GM21423 (cell line): ENCODE data around the gene C2orf68.
"Not testable (repeated sequence)": the region's sequence is repeated elsewhere in the genome, so short reads cannot be mapped to it uniquely, and the experiment has no call there.

Experiments used
- ATAC-seq: cut with Tn5 transposase; IDR thresholded peaks from one replicate; pipeline ENCODE4 v1.9.1; 2021; ENCODE audit warnings: mild to moderate bottlenecking, moderate library complexity; ENCODE audit not compliant: unreplicated experiment

C2orf68 gene

GRCh38 chr2:85583667-85584353, 28.1 kb downstream of the C2orf68 start:
- peak; percentile 43 for ATAC-seq

GRCh38 chr2:85582492-85582891, 29.4 kb downstream of the C2orf68 start:
- ATAC-seq: no peak

GRCh38 chr2:85580206-85580605, 31.7 kb downstream of the C2orf68 start:
- ATAC-seq: no peak

GRCh38 chr2:85579266-85579935, 32.5 kb downstream of the C2orf68 start:
- ATAC-seq: no peak

- ATAC-seq: peak; percentile 37
These were observed 33.4 kb downstream of the C2orf68 start for GRCh38 chr2:85578243-85579180.

GRCh38 chr2:85577386-85578242, 34.3 kb downstream of the C2orf68 start, which contains the start of gene VAMP8:
VAMP8 (plus strand) TSS chr2:85577586; CDS start chr2:85577647, 61 bp downstream.
- ATAC-seq: peak; percentile 58

- ATAC-seq: no peak
These were observed 34.8 kb downstream of the C2orf68 start for GRCh38 chr2:85577063-85577385.

- ATAC-seq: no peak
These were observed 36.1 kb downstream of the C2orf68 start for GRCh38 chr2:85575739-85576138.

- no peak for ATAC-seq
These were observed 45.6 kb downstream of the C2orf68 start for GRCh38 chr2:85566265-85566664.

GRCh38 chr2:85564144-85564563, 47.7 kb downstream of the C2orf68 start:
- ATAC-seq: no peak

GRCh38 chr2:85561280-85562212, 50.3 kb downstream of the C2orf68 start, which contains the start of gene GGCX:
GGCX (minus strand) TSS chr2:85561493; CDS start chr2:85561428, 65 bp downstream.
- peak; percentile 91 for ATAC-seq

GRCh38 chr2:85560812-85561279, 51.0 kb downstream of the C2orf68 start:
- peak; percentile 1 for ATAC-seq

- ATAC-seq: not testable (repeated sequence)
These were observed 51.5 kb downstream of the C2orf68 start for GRCh38 chr2:85560403-85560726.

- ATAC-seq: no peak
These were observed 53.7 kb downstream of the C2orf68 start for GRCh38 chr2:85558160-85558559.

GRCh38 chr2:85557130-85557529, 54.7 kb downstream of the C2orf68 start:
- no peak for ATAC-seq
